Lung (tissue), 12 donors: ENCODE data around the gene CUL3. TPM values are rescaled to one million over a fixed set of nuclear protein-coding genes. Genes with fewer than 3 reads are reported as not detected.

Experiments used
- ATAC-seq: fragments of 200-7000 bp; cut with Tn5 transposase; one replicate; pipeline ENCODE4 v1.9.1; 2020; ENCODE audit warnings: moderate number of reproducible peaks; ENCODE audit not compliant: insufficient read depth, low FRiP score
- DNase-seq, 3 donors: peaks; one replicate each; pipeline ENCODE4 v3.0.0-alpha.2; 2013 to 2017
- H3K27ac ChIP-seq, 2 donors: one replicate each; pipeline ENCODE4 v1.5.1; 2013; ENCODE audit warnings: mild to moderate bottlenecking in 2 of 2, moderate library complexity in 2 of 2, control low read depth in 1 of 2, inconsistent platforms in 1 of 2, low read depth in 1 of 2, low read length in 1 of 2
- H3K27me3 ChIP-seq, 3 donors: one replicate each; pipeline ENCODE4 v1.5.1; 2013; ENCODE audit warnings: low read length in 2 of 3; ENCODE audit not compliant: control insufficient read depth in 3 of 3, insufficient read depth in 3 of 3
- H3K36me3 ChIP-seq, 4 donors: one replicate each; pipeline ENCODE4 v1.5.1; 2013; ENCODE audit warnings: low read length in 4 of 4, mild to moderate bottlenecking in 1 of 4, moderate library complexity in 1 of 4; ENCODE audit not compliant: control insufficient read depth in 4 of 4, insufficient read depth in 4 of 4
- H3K4me1 ChIP-seq, 5 donors: one replicate each; pipeline ENCODE4 v1.5.1; 2013; ENCODE audit warnings: low read length in 5 of 5, mild to moderate bottlenecking in 2 of 5, moderate library complexity in 1 of 5; ENCODE audit not compliant: control insufficient read depth in 5 of 5, insufficient read depth in 5 of 5
- H3K4me3 ChIP-seq: one replicate; pipeline ENCODE4 v1.5.1; 2013; ENCODE audit warnings: mild to moderate bottlenecking, control low read depth, moderate library complexity
- H3K9ac ChIP-seq, 2 donors: one replicate each; pipeline ENCODE4 v1.5.1; 2013; ENCODE audit warnings: low read length in 2 of 2, control low read depth in 1 of 2; ENCODE audit not compliant: insufficient read depth in 1 of 2
- H3K9me3 ChIP-seq, 4 donors: one replicate each; pipeline ENCODE4 v1.5.1; 2013; ENCODE audit warnings: low read length in 3 of 4, mild to moderate bottlenecking in 1 of 4, moderate library complexity in 1 of 4; ENCODE audit not compliant: control insufficient read depth in 4 of 4, insufficient read depth in 3 of 4
- CTCF ChIP-seq: IDR thresholded peaks from 2 replicates; pipeline ENCODE4 v1.5.1; 2012; ENCODE audit warnings: mild to moderate bottlenecking; ENCODE audit errors: control extremely low read depth, extremely low read depth
- WGBS, 2 donors: extraction: QIAGEN DNeasy Blood & Tissue Kit; methylation state at CpG; one replicate each; pipeline ENCODE4 v1.1.7; 2013; 5-methylcytosine and 5-hydroxymethylcytosine counted together
- polyA plus RNA-seq, 2 donors: library from polyadenylated mRNA; stranded (reverse); fragments of 200-250 nt; gene quantifications; one replicate each; pipeline ENCODE4 v1.2.1, GENCODE V29; 2013
- total RNA-seq, 2 donors: library from RNA; depleted of rRNA in 1 of 2; stranded (reverse); fragments of >200 nt in 1 of 2; gene quantifications; one replicate each; pipeline ENCODE4 v1.2.1, GENCODE V29; 2014 to 2021
- donor health status: control.
- donor health status: control.
- donor health status: Bipolar disorder and iron deficiency.
- donor health status: healthy.
- donor health status: DM: yes; HTN: yes; CAD: no.

Gene CUL3
- total and polyA plus RNA-seq, 4 donors: 45.5 to 120 (median 64.6) TPM

GRCh38 chr2:224428787-224429440 is 156.2 kb downstream of the CUL3 start:
- no peak for TF ChIP-seq CTCF
- ATAC-seq (no peak), DNase-seq (no peak)
- Histone ChIP-seq H3K27me3 (no peaks in the 10 kb centered on the region), H3K4me1 (no peaks in the 10 kb centered on the region), H3K9me3 (no peaks in the 10 kb centered on the region), H3K27ac (no peak overlapping the region), H3K36me3 (no peaks in the 10 kb centered on the region), H3K4me3 (no peak overlapping the region), H3K9ac (no peak overlapping the region)
- WGBS, 2 donors: 62 to 68% methylated on average over 3 of the region's 3 CpGs

GRCh38 chr2:224427471-224427870 is 157.7 kb downstream of the CUL3 start:
- H3K4me3 ChIP-seq: no peak overlapping the region
- no peak for TF ChIP-seq CTCF
- DNase-seq (no peak), ATAC-seq (no peak)
- H3K4me1 ChIP-seq: no peaks in the 10 kb centered on the region
- H3K27ac ChIP-seq: no peak overlapping the region
- no peaks in the 10 kb centered on the region for H3K9me3 ChIP-seq
- no peak overlapping the region for H3K9ac ChIP-seq
- H3K36me3 ChIP-seq: no peaks in the 10 kb centered on the region
- WGBS, 2 donors: 56 to 65% methylated on average over 4 of the region's 4 CpGs
- no peaks in the 10 kb centered on the region for H3K27me3 ChIP-seq

GRCh38 chr2:224426656-224427055 is 158.5 kb downstream of the CUL3 start:
- no peak for ATAC-seq
- Histone ChIP-seq H3K36me3 (no peaks in the 10 kb centered on the region), H3K27ac (no peak overlapping the region), H3K4me3 (no peak overlapping the region), H3K4me1 (no peaks in the 10 kb centered on the region), H3K9me3 (no peaks in the 10 kb centered on the region), H3K9ac (no peak overlapping the region), H3K27me3 (no peaks in the 10 kb centered on the region)
- no peak for TF ChIP-seq CTCF
- no peak for DNase-seq
- WGBS, 2 donors: 27 to 60% methylated on average over 3 of the region's 3 CpGs

- no peak overlapping the region for H3K4me3 ChIP-seq
- H3K9ac ChIP-seq: no peak overlapping the region
- no peaks in the 10 kb centered on the region for H3K9me3 ChIP-seq
- no peaks in the 10 kb centered on the region for H3K27me3 ChIP-seq
- no peaks in the 10 kb centered on the region for H3K36me3 ChIP-seq
- DNase-seq (no peak), ATAC-seq (no peak)
- no peak overlapping the region for H3K27ac ChIP-seq
- 83 to 97% methylated on average over 2 of the region's 2 CpGs for WGBS, 2 donors
- peaks cover 0 to 2% (median 0%) of the 10 kb centered on the region in 5 donors for H3K4me1 ChIP-seq
- TF ChIP-seq CTCF: no peak
These were observed 164.1 kb downstream of the CUL3 start for GRCh38 chr2:224421065-224421464.
